Upper lobe of left lung (tissue), 6 donors: ENCODE measurements around the gene KRTAP25-1. TPM values are rescaled to one million over a fixed set of nuclear protein-coding genes. Genes with fewer than 3 reads are reported as not detected.

Source experiments
- ATAC-seq, 2 donors: fragments of 200-7000 bp; cut with Tn5 transposase; one replicate each; pipeline ENCODE4 v1.9.1; 2022; ENCODE audit warnings: mild to moderate bottlenecking in 2 of 2, moderate library complexity in 2 of 2; ENCODE audit not compliant: low FRiP score in 2 of 2
- DNase-seq, 2 donors: peaks; one replicate each; pipeline ENCODE4 v3.0.0-alpha.2; 2019 to 2020
- H3K27ac ChIP-seq, 4 donors: fragments of 200-600 bp; sonication (generic); one replicate each; pipeline ENCODE4 v1.5.1; 2016 to 2019
- H3K27me3 ChIP-seq, 4 donors: fragments of 200-600 bp; sonication (generic); one replicate each; pipeline ENCODE4 v1.5.1; 2017 to 2019
- H3K36me3 ChIP-seq, 4 donors: fragments of 200-600 bp; sonication (generic); one replicate each; pipeline ENCODE4 v1.5.1; 2016 to 2019
- H3K4me1 ChIP-seq, 4 donors: fragments of 200-600 bp; sonication (generic); one replicate each; pipeline ENCODE4 v1.5.1; 2018 to 2019
- H3K4me3 ChIP-seq, 4 donors: fragments of 200-600 bp; sonication (generic); one replicate each; pipeline ENCODE4 v1.5.1; 2017 to 2019; ENCODE audit warnings: mild to moderate bottlenecking in 2 of 4, moderate library complexity in 1 of 4
- H3K9me3 ChIP-seq, 4 donors: fragments of 200-600 bp; sonication (generic); one replicate each; pipeline ENCODE4 v1.5.1; 2018 to 2019
- EP300 ChIP-seq, 4 donors: sonication (generic); formaldehyde crosslinking; IDR thresholded peaks; one replicate each; pipeline ENCODE4 v1.5.1; 2017; ENCODE audit warnings: antibody characterized with exemption in 4 of 4, control low read depth in 2 of 4
- POLR2A ChIP-seq, 4 donors: fragments of 450-650 bp; IDR thresholded peaks; one replicate each; pipeline ENCODE4 v1.5.1; 2016 to 2017; ENCODE audit warnings: antibody characterized with exemption in 4 of 4, mild to moderate bottlenecking in 2 of 4
- POLR2AphosphoS5 ChIP-seq, 2 donors: sonication (generic); formaldehyde crosslinking; IDR thresholded peaks; one replicate each; pipeline ENCODE4 v1.5.1; 2017; ENCODE audit warnings: antibody characterized with exemption in 2 of 2
- WGBS, 2 donors: methylation state at CpG; one replicate each; pipeline ENCODE4 v1.1.5; 2017 to 2018; 5-methylcytosine and 5-hydroxymethylcytosine counted together
- total RNA-seq, 6 donors: library from RNA; depleted of rRNA in 4 of 6; stranded (reverse); fragments of >200 nt in 4 of 6; gene quantifications; one replicate each; pipeline versions ENCODE4 v1.1.0 to v1.2.1, GENCODE V29; 2016 to 2021
- TF ChIP-seq, protein P1 (sequence below), 6 experiments: fragments of 450-650 bp in 4 of 6; fragments of 200-600 bp in 2 of 6; sonication (generic) in 2 of 6; IDR thresholded peaks; one replicate each; pipeline ENCODE4 v1.5.1; 2016 to 2019; ENCODE audit warnings: antibody characterized with exemption in 6 of 6
- donor health status: DM: no; HTN: no; CAD: no; lungs with moderate emphysema.
- donor health status: DM: no; HTN: yes; CAD: no; lungs with severe emphysema.

KRTAP25-1 gene
- total RNA-seq, 6 donors from 2014 or later, result not detected

DNA sequence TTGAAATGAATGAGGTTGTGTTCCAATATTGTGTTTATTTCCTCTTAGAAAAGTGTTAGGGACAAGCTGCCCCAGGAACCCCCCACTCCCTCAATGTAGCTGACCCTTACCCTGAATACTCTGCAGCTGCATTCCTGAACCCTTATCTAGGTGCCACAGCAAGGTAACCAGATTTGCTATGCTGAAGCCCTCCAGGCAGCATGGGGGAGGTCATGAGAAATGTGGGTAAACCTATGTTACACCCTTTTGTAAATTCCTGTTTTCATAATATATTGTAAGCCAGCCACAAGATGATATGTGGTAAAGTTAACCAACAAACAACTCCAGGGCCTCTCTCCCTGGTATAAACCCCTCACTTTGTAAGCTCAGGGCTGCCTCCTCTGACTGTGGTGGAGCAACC is 45.6 kb downstream of the KRTAP25-1 start:
- H3K27ac ChIP-seq, result no peak overlapping the region
- no peaks in the 10 kb centered on the region for H3K36me3 ChIP-seq
- ATAC-seq, result no peak
- H3K4me1 ChIP-seq, result no peaks in the 10 kb centered on the region
- no peaks in the 10 kb centered on the region for H3K27me3 ChIP-seq
- TF ChIP-seq, protein P1, sequence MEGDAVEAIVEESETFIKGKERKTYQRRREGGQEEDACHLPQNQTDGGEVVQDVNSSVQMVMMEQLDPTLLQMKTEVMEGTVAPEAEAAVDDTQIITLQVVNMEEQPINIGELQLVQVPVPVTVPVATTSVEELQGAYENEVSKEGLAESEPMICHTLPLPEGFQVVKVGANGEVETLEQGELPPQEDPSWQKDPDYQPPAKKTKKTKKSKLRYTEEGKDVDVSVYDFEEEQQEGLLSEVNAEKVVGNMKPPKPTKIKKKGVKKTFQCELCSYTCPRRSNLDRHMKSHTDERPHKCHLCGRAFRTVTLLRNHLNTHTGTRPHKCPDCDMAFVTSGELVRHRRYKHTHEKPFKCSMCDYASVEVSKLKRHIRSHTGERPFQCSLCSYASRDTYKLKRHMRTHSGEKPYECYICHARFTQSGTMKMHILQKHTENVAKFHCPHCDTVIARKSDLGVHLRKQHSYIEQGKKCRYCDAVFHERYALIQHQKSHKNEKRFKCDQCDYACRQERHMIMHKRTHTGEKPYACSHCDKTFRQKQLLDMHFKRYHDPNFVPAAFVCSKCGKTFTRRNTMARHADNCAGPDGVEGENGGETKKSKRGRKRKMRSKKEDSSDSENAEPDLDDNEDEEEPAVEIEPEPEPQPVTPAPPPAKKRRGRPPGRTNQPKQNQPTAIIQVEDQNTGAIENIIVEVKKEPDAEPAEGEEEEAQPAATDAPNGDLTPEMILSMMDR (IDR thresholded peaks at IDR 0.05), result no peak
- TF ChIP-seq POLR2A (IDR thresholded peaks at IDR 0.05), result no peak
- TF ChIP-seq POLR2AphosphoS5 (IDR thresholded peaks at IDR 0.05), result no peak
- no peak for TF ChIP-seq EP300 (IDR thresholded peaks at IDR 0.05)
- H3K4me3 ChIP-seq, result no peak overlapping the region
- no peaks in the 10 kb centered on the region for H3K9me3 ChIP-seq
- no peak for DNase-seq

DNA sequence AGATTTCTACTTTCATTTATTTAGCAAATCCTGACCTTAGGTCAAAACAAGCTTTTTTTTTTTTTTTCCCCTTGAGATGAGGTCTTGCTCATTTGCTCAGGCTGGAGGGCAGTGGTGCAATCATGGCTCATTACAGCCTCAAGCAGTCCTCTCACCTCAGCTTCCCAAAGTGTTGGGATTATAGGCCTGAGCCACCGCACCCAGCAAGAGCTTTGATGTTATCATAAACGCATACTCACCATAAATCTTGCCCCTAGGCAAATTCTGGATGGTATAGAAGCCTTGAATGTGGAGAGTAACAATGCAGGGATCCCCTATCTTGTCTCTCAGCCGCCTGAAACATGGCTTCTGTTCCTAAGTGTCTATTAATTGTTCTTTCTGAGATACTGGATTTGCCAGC is 48.7 kb downstream of the KRTAP25-1 start:
- Histone ChIP-seq H3K4me1 (no peaks in the 10 kb centered on the region), H3K36me3 (no peaks in the 10 kb centered on the region), H3K9me3 (no peaks in the 10 kb centered on the region), H3K27me3 (no peaks in the 10 kb centered on the region), H3K4me3 (no peak overlapping the region), H3K27ac (no peak overlapping the region)
- DNase-seq (no peak), ATAC-seq (no peak)
- TF ChIP-seq EP300 (IDR thresholded peaks at IDR 0.05) (no peak), POLR2A (IDR thresholded peaks at IDR 0.05) (no peak), POLR2AphosphoS5 (IDR thresholded peaks at IDR 0.05) (no peak)
- TF ChIP-seq, protein P1 (IDR thresholded peaks at IDR 0.05), result no peak
- 53 to 55% methylated on average over 3 of the region's 3 CpGs for WGBS, 2 donors

Other genes starting within 250 kb of the KRTAP25-1 start
- not detected for gene CLDN17, start 122.7 kb downstream of the KRTAP25-1 start, total RNA-seq
- 1 to 10 TPM in 3 of 6 donors, under 1 TPM in 1, not detected in 2; 0.09 to 4.8 (median 1.6) TPM for gene CLDN8, start 73.4 kb downstream of the KRTAP25-1 start, total RNA-seq
- not detected for gene KRTAP24-1, start 6.6 kb downstream of the KRTAP25-1 start, total RNA-seq
- gene KRTAP26-1, start 30.8 kb upstream of the KRTAP25-1 start, total RNA-seq, result not detected
- gene KRTAP27-1, start 48.2 kb upstream of the KRTAP25-1 start, total RNA-seq, result not detected
- gene KRTAP23-1, start 59.1 kb upstream of the KRTAP25-1 start, total RNA-seq, result not detected
- gene KRTAP13-2, start 82.8 kb upstream of the KRTAP25-1 start, total RNA-seq, result not detected
- gene KRTAP13-1, start 106.5 kb upstream of the KRTAP25-1 start, total RNA-seq, result not detected
- gene KRTAP13-3, start 136.4 kb upstream of the KRTAP25-1 start, total RNA-seq, result not detected
- not detected for gene KRTAP13-4, start 140.7 kb upstream of the KRTAP25-1 start, total RNA-seq
- not detected for gene KRTAP15-1, start 150.8 kb upstream of the KRTAP25-1 start, total RNA-seq
- not detected for gene KRTAP19-1, start 190.9 kb upstream of the KRTAP25-1 start, total RNA-seq
- gene KRTAP19-2, start 197.9 kb upstream of the KRTAP25-1 start, total RNA-seq, result not detected
- not detected for gene KRTAP19-3, start 202.5 kb upstream of the KRTAP25-1 start, total RNA-seq
- not detected for gene KRTAP19-4, start 207.7 kb upstream of the KRTAP25-1 start, total RNA-seq
- not detected for gene KRTAP19-5, start 212.6 kb upstream of the KRTAP25-1 start, total RNA-seq